ENCODE results near the gene GCC2. TPM values are rescaled to one million over a fixed set of nuclear protein-coding genes. Genes with fewer than 3 reads are reported as not detected.

Gene GCC2
- total and polyA plus RNA-seq, 2 experiments from 2014 or later = 43.4 to 172 TPM

GRCh38 chr2:108447947-108448677 lies 894 bp upstream of the GCC2 start (continued):
- TF ChIP-seq REST (IDR thresholded peaks at IDR 0.05; ENCODE audit: unreplicated experiment) (no peak), ZNF462 (CRISPR knock-in tag; IDR thresholded peaks at IDR 0.05) (no peak), POLR2AphosphoS5 (IDR thresholded peaks at IDR 0.05; ENCODE audit: low read depth) (no peak)
